Hematopoietic multipotent progenitor cell (in vitro differentiated cells): Measurements from ENCODE around the gene HIPK3. TPM values are rescaled to one million over a fixed set of nuclear protein-coding genes. Genes with fewer than 3 reads are reported as not detected.
"Not testable (repeated sequence)": the region's sequence is repeated elsewhere in the genome, so short reads cannot be mapped to it uniquely, and the experiment has no call there.

Experiments used
- DNase-seq, 3 donors: peaks; one replicate each; pipeline ENCODE4 v3.0.0-alpha.2; 2011 to 2015; ENCODE audit warnings: low read depth in 2 of 3, low spot score in 2 of 3
- total RNA-seq: library from RNA; depleted of rRNA; stranded (reverse); fragments of >200 nt; gene quantifications from one replicate; pipeline ENCODE4 v1.2.3, GENCODE V29; 2012

HIPK3 gene
- total RNA-seq, 1 donor: 73.0 TPM

- DNase-seq: peak in 1 of 3 donors; percentile 57
Observed at GRCh38 chr11:33347490-33348125, 90.4 kb downstream of the HIPK3 start.

GRCh38 chr11:33350287-33350686 lies 93.1 kb downstream of the HIPK3 start:
- no peak for DNase-seq

DNA sequence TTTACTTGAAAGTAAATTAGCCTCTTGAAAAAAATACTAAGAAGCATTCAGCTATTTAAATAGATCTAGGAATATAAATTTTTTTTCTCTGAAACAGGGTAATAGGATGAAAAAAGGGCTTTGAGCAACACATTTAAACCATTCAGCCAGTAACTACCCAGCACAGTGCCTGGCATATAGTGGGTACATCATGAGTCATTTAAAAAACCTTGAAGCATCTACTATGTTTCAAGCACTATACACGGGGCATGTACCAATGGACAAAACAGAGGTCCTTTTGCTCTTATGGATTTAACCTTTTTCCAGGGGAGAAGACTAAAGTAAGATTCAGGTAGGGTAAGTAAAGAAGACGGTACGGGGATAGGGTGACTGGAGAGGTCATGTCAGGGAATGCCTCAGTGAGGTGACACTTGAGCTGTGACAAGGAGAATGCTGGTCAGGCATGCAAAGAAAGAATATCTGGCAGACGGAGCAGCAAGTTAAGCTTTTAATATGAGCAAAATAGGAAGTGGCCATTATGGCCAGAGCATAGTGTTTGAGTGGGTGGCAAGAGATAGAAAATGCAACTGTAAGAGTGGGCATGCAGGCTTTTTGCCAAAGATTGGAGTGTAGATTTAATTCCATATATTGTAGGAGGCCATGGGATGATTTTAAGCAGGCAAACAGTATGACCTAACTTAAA lies 101.1 kb downstream of the HIPK3 start:
- DNase-seq: no peak

GRCh38 chr11:33360642-33361041 lies 103.5 kb downstream of the HIPK3 start:
- no peak for DNase-seq

- peak in 2 of 3 donors; percentile 53 to 77 for DNase-seq
Observed at GRCh38 chr11:33362051-33362910, 105.1 kb downstream of the HIPK3 start.

- DNase-seq: no peak
Observed at GRCh38 chr11:33366918-33367317, 109.7 kb downstream of the HIPK3 start.

GRCh38 chr11:33368475-33368874 lies 111.3 kb downstream of the HIPK3 start:
- DNase-seq: not testable (repeated sequence)

DNA sequence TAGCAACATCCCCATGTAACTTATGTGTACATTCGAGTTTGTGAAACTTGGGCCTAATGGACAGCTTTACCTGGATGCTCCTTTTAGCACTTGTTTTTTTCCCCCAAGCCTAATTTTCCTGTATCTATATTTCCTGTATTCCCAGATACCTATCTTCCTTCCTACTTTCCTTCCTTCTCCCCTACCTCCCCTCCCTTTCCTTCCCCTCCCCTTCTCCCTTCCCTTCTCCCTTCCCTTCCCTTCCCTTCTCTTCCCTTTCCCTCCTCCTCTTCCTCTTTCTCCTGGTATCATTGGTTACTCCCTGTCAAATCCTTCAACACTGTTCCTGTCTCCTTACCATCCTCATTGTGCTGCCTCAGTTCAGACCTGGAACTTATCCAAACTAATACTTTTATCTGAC lies 111.8 kb downstream of the HIPK3 start:
- no peak for DNase-seq

- no peak for DNase-seq
Observed at GRCh38 chr11:33373636-33374035, 116.5 kb downstream of the HIPK3 start.

DNA sequence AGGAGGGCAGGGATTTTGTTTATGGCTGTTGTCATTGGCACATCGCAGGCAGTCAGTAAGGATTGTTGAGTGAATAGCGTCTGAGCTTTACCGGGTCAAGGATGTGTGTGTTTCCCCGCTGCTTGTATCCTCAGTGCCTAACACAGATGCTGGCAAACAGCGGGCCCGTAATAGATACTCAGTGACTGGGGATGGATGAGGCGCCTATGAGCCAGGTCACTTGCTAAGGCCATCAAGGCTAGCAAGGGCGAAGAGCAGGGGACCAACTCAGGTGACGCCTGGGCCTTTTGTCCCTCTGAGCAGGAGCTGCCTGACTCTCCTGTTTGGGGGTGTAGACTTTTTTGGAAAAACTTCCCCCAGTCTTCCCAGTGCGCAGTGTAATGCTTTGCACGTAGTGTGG lies 118.1 kb downstream of the HIPK3 start:
- no peak for DNase-seq

DNA sequence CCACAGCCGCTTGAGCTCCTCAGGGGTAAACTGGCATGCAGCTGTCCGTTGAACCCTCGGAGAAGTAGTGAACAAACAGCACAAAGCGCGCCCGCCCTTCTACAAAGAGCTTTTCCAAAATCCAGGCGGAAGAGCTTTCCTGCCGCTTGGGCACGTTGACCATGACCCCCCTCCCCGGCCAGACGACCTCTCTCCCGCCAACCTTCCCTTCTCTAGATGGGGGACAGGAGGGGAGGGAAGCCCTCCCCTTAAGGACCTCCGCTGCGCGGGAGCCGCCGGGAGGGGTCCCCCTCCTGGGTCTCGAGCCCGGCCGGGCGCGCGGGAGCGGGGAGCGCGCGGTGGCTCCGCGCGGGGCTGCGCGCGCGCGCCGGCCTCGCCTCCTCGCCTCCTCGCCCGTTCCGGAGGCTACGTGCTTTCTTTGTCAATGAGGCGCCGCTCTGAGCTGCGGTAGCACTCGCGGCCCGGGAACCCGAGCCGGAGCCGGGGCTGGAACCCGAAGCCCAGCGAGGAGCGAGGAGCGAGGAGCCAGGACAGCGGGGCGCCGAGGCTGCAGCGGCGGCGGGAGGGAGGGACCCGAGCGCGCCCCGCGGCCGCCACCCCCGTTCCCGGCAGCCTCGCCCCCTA lies 118.6 kb downstream of the HIPK3 start, which contains the start of gene KIAA1549L:
Gene KIAA1549L (plus strand): TSS at position 421 of the 624 bp plus-strand sequence.
- DNase-seq: no peak

DNA sequence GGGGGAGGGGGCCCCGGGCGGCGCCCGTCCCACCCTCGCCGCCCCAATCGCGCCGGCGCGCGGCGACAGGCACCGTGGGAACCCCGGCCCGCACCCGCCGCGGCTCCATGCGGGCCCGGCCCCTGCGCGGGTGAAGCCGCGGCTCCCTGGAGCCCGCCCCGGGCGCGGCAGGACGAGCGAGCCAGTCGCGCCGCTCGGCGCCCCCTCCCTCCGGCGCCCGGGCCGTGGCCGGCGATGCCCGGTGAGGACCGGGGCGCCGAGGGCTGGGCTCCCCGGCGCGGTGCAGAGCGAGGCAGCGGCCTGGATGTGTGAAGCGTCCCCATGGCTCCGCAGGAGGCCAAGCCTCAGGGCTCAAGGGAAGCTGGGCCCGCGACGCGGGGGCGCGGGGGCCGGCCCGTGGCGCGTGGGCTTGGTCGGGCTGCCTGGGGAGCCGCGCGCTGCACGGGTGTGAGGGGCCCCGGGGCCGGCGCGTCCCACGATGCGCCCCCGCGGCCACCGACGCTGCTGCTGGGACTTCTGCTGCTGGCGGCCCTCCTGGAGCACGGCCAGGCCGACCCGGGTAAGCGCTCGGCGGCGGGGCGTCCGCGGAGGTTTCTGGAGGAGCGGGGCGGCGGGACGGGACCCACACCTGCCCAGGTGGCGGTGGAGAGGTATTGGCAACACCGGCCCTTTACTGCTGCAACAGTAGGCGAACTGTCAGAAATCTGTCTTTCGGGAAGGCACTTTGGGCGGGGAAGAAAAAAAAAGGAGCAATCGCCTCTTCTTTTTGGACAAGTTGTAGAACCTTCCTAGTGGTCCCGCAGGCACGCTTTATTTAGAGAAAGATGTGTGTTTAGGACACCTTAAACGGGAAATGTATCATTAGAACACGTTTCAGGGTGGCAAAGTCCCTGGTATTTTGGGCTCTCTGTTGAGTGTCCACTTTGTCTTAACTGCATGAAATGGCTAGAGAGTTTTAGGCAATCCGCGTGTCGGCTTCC lies 119.4 kb downstream of the HIPK3 start:
- peak in 2 of 3 donors; percentile 16 to 30 for DNase-seq

DNA sequence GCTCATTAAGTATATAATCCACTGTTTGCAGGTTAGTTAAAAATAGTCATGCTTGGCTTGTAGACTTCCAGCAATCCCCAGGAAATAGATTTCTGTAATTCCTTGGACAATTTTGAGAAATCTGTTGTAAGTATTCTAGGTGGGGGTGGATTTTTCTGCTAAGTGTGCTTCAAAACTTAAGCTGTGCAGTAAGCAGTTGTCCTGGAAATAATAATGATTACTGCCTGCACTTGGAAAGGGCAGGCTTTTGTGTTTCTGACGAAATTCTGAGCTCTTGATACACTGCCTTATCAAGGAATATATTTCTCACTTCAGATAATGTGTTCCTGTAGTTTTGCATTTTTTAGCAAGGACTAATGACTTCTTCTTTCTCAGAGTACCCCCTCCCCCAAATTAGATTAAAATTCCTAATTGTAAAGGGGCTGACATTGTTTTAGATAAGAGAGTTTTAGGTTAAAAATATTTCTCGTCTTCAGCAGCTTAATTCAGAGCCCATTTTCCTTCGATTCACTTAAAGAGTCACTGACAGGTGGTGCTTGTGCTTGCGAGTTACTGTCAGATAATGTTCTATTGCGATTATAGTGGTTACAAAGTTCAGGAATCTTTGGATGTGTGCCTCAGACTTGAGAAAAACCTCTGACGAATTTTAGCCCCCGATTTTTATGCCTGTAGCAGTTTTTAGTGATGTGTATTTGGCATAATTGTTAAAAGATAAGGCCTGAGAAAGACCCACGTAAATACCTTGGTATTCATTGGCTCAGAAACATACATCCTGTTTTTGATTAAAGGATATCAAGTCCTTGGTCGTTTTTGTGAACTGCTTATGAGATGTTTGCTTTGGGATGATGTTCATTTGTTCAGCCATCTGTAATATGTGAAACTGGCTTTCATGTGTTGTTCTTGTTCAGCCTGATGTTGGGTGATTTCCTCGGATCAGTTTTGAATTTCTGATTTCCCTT lies 120.5 kb downstream of the HIPK3 start:
- no peak for DNase-seq

- peak in 2 of 3 donors; percentile 25 to 41 for DNase-seq
Observed at GRCh38 chr11:33379947-33380346, 122.8 kb downstream of the HIPK3 start.

DNA sequence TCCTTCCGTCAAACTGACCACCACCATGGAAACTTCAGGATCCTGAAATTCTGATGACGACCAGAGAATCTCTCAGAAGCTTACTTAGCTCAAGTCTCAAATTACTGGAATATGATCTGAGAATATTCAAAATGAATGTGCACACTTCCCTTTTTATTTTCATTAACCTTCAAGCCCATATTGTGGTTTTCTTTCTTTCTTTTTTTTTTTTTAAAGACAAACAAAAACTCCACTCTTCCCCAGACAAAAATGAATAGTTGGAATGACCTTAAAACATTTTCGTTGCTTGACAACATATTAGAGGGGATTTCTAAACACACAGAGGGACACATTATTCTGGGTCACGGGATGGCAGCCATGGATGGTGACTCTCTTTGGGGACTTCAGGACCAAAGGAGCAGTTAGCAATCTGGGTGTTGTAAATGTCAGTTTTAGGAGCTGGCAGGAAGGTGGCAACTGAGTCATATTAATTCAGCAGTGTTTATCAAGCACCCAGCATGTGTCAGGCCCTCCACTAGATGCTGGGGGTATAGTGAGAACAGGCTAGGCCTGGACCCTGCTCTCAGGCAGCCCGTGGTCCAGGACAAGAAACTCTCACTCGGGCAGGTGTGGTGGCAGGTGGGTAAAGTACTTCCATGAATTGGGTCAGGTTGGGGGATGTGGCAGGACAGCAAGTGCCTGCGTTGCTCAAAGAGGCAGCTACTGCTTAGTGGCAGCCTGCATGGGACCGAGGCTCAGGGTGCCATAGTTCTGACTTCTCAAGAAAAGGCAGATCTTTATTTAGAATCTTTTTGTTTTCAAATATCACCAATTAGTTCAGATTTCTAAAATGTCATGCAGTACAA lies 126.1 kb downstream of the HIPK3 start:
- DNase-seq: no peak

- DNase-seq: no peak
Observed at GRCh38 chr11:33383920-33384209, 126.7 kb downstream of the HIPK3 start.

DNA sequence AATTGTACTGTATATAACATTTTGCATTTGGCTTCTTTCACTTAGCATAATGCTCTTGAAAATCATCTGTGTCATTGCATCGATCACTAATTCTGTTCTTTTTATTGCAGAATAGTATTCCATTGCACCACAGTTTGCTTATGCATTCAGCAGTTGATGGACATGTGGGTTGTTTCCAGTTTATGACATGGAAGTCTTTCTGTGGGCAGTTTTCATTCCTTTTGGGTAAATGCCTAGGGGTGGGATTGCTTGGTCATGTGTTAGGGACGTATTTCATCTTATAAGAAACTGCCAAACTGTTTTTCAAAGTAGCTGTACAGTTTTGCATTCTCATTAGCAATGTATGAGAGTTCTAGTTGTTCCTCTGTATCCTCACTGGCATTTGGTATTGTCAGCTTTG lies 127.0 kb downstream of the HIPK3 start:
- no peak for DNase-seq

GRCh38 chr11:33387581-33387980 lies 130.4 kb downstream of the HIPK3 start:
- no peak for DNase-seq
